IMR-90 (cell line): ENCODE data around the gene COPZ2. TPM values are rescaled to one million over a fixed set of nuclear protein-coding genes. Genes with fewer than 3 reads are reported as not detected.

ENCODE experiments used
- ATAC-seq: fragments of 200-7000 bp; cut with Tn5 transposase; 2 replicates; pipeline ENCODE4 v1.9.1; 2020; ENCODE audit warnings: low read depth, mild to moderate bottlenecking, moderate library complexity
- BruUV-seq: library from RNA; stranded (reverse); fragments of 400-500 nt; replicated peaks from 2 replicates; lab custom pipeline; 2021; lab: Mats Ljungman, UMichigan
- CTCF ChIA-PET: fragments of 300-600 bp; formaldehyde crosslinking; extraction: SDS; loops from one replicate; lab custom pipeline; 2021; ENCODE audit warnings: antibody characterized with exemption; lab: Yijun Ruan, JAX
- POLR2A ChIA-PET: fragments of 300-600 bp; sonication (Branson Sonifier 250); formaldehyde crosslinking; loops from one replicate; lab custom pipeline; 2022; ENCODE audit warnings: antibody characterized with exemption; ENCODE audit not compliant: unreplicated experiment; lab: Charles Lee
- DNase-seq: peaks from one replicate; pipeline ENCODE4 v3.0.0; 2013
- H2AFZ ChIP-seq: replicated peaks from 2 replicates; pipeline ENCODE3; 2013; ENCODE audit warnings: low read length, mild to moderate bottlenecking; ENCODE audit not compliant: poor library complexity
- H2AK5ac ChIP-seq: 2 replicates; pipeline ENCODE4 v1.6.1; 2013; ENCODE audit warnings: low read depth, low read length, inconsistent platforms
- H2AK9ac ChIP-seq: replicated peaks from 2 replicates; pipeline ENCODE3; 2013; ENCODE audit warnings: mild to moderate bottlenecking, low read depth, low read length, moderate library complexity; ENCODE audit not compliant: poor library complexity
- H2BK120ac ChIP-seq: 2 replicates; pipeline ENCODE4 v1.6.1; 2013; ENCODE audit warnings: low read depth, low read length, inconsistent platforms
- H2BK15ac ChIP-seq: 3 replicates; pipeline ENCODE4 v1.6.1; 2013; ENCODE audit warnings: low read depth, low read length, inconsistent platforms
- H2BK20ac ChIP-seq: 2 replicates; pipeline ENCODE4 v1.6.1; 2013; ENCODE audit warnings: low read depth, mild to moderate bottlenecking, inconsistent platforms, low read length, moderate library complexity
- H2BK5ac ChIP-seq: 2 replicates; pipeline ENCODE4 v1.6.1; 2013; ENCODE audit warnings: mild to moderate bottlenecking, low read depth, low read length, inconsistent platforms; ENCODE audit not compliant: poor library complexity, severe bottlenecking
- H3K14ac ChIP-seq: replicated peaks from 2 replicates; pipeline ENCODE4 v1.6.1; 2013; ENCODE audit warnings: low read depth, low read length, inconsistent platforms
- H3K18ac ChIP-seq: 2 replicates; pipeline ENCODE4 v1.6.1; 2013; ENCODE audit warnings: low read depth, low read length, control low read depth
- H3K23ac ChIP-seq: 2 replicates; pipeline ENCODE4 v1.6.1; 2013; ENCODE audit warnings: low read depth, low read length, inconsistent platforms
- H3K27ac ChIP-seq: 2 replicates; pipeline ENCODE4 v1.5.1; 2013; ENCODE audit warnings: mild to moderate bottlenecking, control low read depth, low read length; ENCODE audit not compliant: insufficient read depth
- H3K27me3 ChIP-seq: 2 replicates; pipeline ENCODE4 v1.6.1; 2013; ENCODE audit warnings: low read length; ENCODE audit not compliant: control insufficient read depth, insufficient read depth
- H3K36me3 ChIP-seq: 2 replicates; pipeline ENCODE4 v1.6.1; 2013; ENCODE audit warnings: low read length, mixed read lengths; ENCODE audit not compliant: control insufficient read depth, insufficient read depth
- H3K4ac ChIP-seq: 2 replicates; pipeline ENCODE4 v1.6.1; 2013; ENCODE audit warnings: low read depth, low read length, inconsistent platforms
- H3K4me1 ChIP-seq: 2 replicates; pipeline ENCODE4 v1.6.1; 2013; ENCODE audit warnings: low read length, mixed read lengths; ENCODE audit not compliant: control insufficient read depth, insufficient read depth
- H3K4me2 ChIP-seq: 2 replicates; pipeline ENCODE4 v1.6.1; 2013; ENCODE audit warnings: low read depth, mild to moderate bottlenecking, control low read depth, low read length, moderate library complexity
- H3K4me3 ChIP-seq: 2 replicates; pipeline ENCODE4 v1.5.1; 2013; ENCODE audit warnings: low read depth, mild to moderate bottlenecking, control low read depth, low read length, moderate library complexity; ENCODE audit not compliant: insufficient read depth
- H3K56ac ChIP-seq: 2 replicates; pipeline ENCODE4 v1.6.1; 2013; ENCODE audit warnings: low read length, inconsistent platforms; ENCODE audit not compliant: insufficient read depth; ENCODE audit errors: extremely low read depth
- H3K79me1 ChIP-seq, 2 experiments: 2 replicates each; pipeline ENCODE4 v1.6.1; 2013; ENCODE audit warnings: low read length in 2 of 2, inconsistent platforms in 1 of 2, low read depth in 1 of 2
- H3K9ac ChIP-seq: 2 replicates; pipeline ENCODE4 v1.6.1; 2013; ENCODE audit warnings: low read depth, low read length, control low read depth
- H3K9me1 ChIP-seq: 2 replicates; pipeline ENCODE4 v1.6.1; 2013; ENCODE audit warnings: low read length, inconsistent platforms; ENCODE audit not compliant: insufficient read depth
- H3K9me3 ChIP-seq: 2 replicates; pipeline ENCODE4 v1.6.1; 2013; ENCODE audit warnings: low read length; ENCODE audit not compliant: control insufficient read depth, insufficient read depth
- H4K20me1 ChIP-seq: 2 replicates; pipeline ENCODE4 v1.6.1; 2013; ENCODE audit warnings: low read length, inconsistent platforms; ENCODE audit not compliant: insufficient read depth
- H4K5ac ChIP-seq: 2 replicates; pipeline ENCODE4 v1.6.1; 2013; ENCODE audit warnings: mild to moderate bottlenecking, low read depth, low read length, control low read depth
- H4K8ac ChIP-seq, 2 experiments: 2 replicates each; pipeline ENCODE4 v1.6.1; 2013; ENCODE audit warnings: low read depth in 2 of 2, low read length in 2 of 2, control low read depth in 1 of 2, inconsistent platforms in 1 of 2
- H4K91ac ChIP-seq: 2 replicates; pipeline ENCODE4 v1.6.1; 2013; ENCODE audit warnings: low read depth, low read length, inconsistent platforms; ENCODE audit not compliant: insufficient read depth
- BHLHE40 ChIP-seq: fragments of 150-350 bp; IDR thresholded peaks from 2 replicates; pipeline ENCODE4 v1.6.1; 2016; ENCODE audit warnings: mild to moderate bottlenecking, low read depth, low read length
- CEBPB ChIP-seq: IDR thresholded peaks from 2 replicates; pipeline ENCODE4 v1.6.1; 2012; ENCODE audit warnings: low read depth, low read length, improper control_type of control experiment
- CHD1 ChIP-seq: IDR thresholded peaks from 2 replicates; pipeline ENCODE4 v1.6.1; 2012; ENCODE audit warnings: low read depth, low read length, improper control_type of control experiment
- FOS ChIP-seq: fragments of 150-350 bp; IDR thresholded peaks from 2 replicates; pipeline ENCODE4 v1.6.1; 2016; ENCODE audit warnings: low read depth, low read length
- MAFK ChIP-seq: IDR thresholded peaks from 2 replicates; pipeline ENCODE4 v1.6.1; 2012; ENCODE audit warnings: low read depth, low read length, improper control_type of control experiment
- MAZ ChIP-seq: IDR thresholded peaks from 2 replicates; pipeline ENCODE4 v1.6.1; 2012; ENCODE audit warnings: low read depth, mild to moderate bottlenecking, low read length, improper control_type of control experiment, moderate library complexity, borderline replicate concordance
- MXI1 ChIP-seq: IDR thresholded peaks from 2 replicates; pipeline ENCODE4 v1.6.1; 2012; ENCODE audit warnings: low read depth, mild to moderate bottlenecking, low read length, moderate library complexity, borderline replicate concordance
- NFE2L2 ChIP-seq: fragments of 150-350 bp; IDR thresholded peaks from 2 replicates; pipeline ENCODE4 v1.6.1; 2016; ENCODE audit warnings: low read depth, mild to moderate bottlenecking, low read length
- POLR2A ChIP-seq: IDR thresholded peaks from 2 replicates; pipeline ENCODE4 v1.6.1; 2012; ENCODE audit warnings: mild to moderate bottlenecking, low read depth, low read length
- RAD21 ChIP-seq: IDR thresholded peaks from 2 replicates; pipeline ENCODE4 v1.6.1; 2012; ENCODE audit warnings: low read length, improper control_type of control experiment
- RCOR1 ChIP-seq: IDR thresholded peaks from 2 replicates; pipeline ENCODE4 v1.6.1; 2012; ENCODE audit warnings: mild to moderate bottlenecking, low read length, improper control_type of control experiment; ENCODE audit not compliant: insufficient replicate concordance
- RFX5 ChIP-seq: IDR thresholded peaks from 2 replicates; pipeline ENCODE4 v1.8.0; 2012; ENCODE audit warnings: low read depth, mild to moderate bottlenecking, low read length, moderate library complexity
- USF2 ChIP-seq: fragments of 150-350 bp; IDR thresholded peaks from 2 replicates; pipeline ENCODE4 v1.6.1; 2017; ENCODE audit warnings: mild to moderate bottlenecking, antibody characterized with exemption, low read length, low read depth
- WGBS, 2 experiments: methylation state at CpG; one replicate each; pipeline versions ENCODE4 v1.1.5 to v1.1.7; 2013; ENCODE audit warnings: missing lambda C conversion rate in 2 of 2; ENCODE audit not compliant: insufficient read length in 1 of 2; ENCODE audit errors: extremely low coverage in 2 of 2; 5-methylcytosine and 5-hydroxymethylcytosine counted together
- dilution Hi-C: fragments of 300-500 bp; cut with HindIII; formaldehyde crosslinking; loops from one replicate; pipeline ENCODE4 v1.14.3; 2018; ENCODE audit warnings: low sequenced_read_pairs; ENCODE audit not compliant: unreplicated experiment
- in situ Hi-C: fragments of 300-500 bp; cut with MboI; formaldehyde crosslinking; loops from 3 replicates; pipeline ENCODE4 v1.14.3; 2019; ENCODE audit warnings: low sequenced_read_pairs, inconsistent platforms, mixed read lengths
- intact Hi-C: fragments of 100-400 bp; cut with micrococcal nuclease; formaldehyde crosslinking; loops from 2 replicates; pipeline ENCODE4 v1.10.0; 2022
- polyA plus RNA-seq, 3 experiments: library from polyadenylated mRNA; depleted of rRNA; stranded (reverse); fragments of >200 nt; gene quantifications; 2 replicates each; pipeline ENCODE4 v1.2.3, GENCODE V29; 2012; ENCODE audit warnings: low replicate concordance in 1 of 3
- total RNA-seq: library from RNA; depleted of rRNA; stranded (reverse); fragments of >200 nt; gene quantifications from 2 replicates; pipeline ENCODE4 v1.2.3, GENCODE V29; 2012
- TF ChIP-seq, protein P1 (sequence below): fragments of 150-350 bp; IDR thresholded peaks from 2 replicates; pipeline ENCODE4 v1.6.1; 2016; ENCODE audit warnings: low read depth, mild to moderate bottlenecking, low read length, moderate library complexity, borderline replicate concordance

The COPZ2 gene
- total and polyA plus RNA-seq, 2 of the 4 experiments (the other 2 are of a cell fraction), result 41.0 to 86.1 TPM

DNA sequence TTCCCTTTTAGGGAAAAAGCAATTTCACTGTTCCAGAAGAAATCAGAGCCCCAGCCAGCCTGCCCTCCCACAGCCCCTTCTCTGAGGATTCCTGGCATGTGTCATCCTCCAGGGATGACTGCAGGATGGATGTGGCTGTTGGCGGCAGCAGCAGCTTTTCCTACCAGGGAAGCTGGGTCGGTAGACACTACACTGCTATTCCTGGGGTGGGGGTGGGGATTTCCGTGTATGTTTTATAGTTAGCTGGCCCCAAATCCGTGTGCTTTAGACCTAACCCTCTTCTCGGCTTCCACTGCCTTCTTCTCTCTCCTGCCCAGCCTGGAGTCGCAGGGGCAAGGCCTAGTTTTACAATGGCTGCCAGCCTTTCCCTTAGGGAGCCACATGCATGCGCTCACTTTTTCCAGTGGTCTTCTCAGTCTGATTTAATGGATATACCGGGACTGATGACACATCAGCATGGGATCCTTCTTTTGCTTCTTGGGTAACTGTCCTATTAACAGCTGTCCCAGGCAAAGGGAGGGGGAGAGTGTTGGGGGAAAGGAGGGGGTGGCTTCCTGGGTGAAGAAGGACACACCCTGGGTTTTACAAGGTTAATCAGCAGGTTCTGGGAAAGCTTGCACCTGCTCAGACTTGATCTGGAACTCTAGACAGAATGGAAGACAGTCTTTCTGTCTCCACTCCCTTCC is 7.9 kb upstream of the COPZ2 start:
- H3K27ac ChIP-seq, result no peak overlapping the region
- H2BK5ac ChIP-seq, result no peak overlapping the region
- no peak overlapping the region for H2BK15ac ChIP-seq
- TF ChIP-seq RAD21 (no peak), POLR2A (no peak), FOS (no peak), CHD1 (no peak), RCOR1 (no peak), MAZ (no peak), BHLHE40 (no peak), CEBPB (no peak), NFE2L2 (no peak), RFX5 (no peak), USF2 (no peak), MXI1 (no peak), MAFK (no peak)
- TF ChIP-seq, protein P1, sequence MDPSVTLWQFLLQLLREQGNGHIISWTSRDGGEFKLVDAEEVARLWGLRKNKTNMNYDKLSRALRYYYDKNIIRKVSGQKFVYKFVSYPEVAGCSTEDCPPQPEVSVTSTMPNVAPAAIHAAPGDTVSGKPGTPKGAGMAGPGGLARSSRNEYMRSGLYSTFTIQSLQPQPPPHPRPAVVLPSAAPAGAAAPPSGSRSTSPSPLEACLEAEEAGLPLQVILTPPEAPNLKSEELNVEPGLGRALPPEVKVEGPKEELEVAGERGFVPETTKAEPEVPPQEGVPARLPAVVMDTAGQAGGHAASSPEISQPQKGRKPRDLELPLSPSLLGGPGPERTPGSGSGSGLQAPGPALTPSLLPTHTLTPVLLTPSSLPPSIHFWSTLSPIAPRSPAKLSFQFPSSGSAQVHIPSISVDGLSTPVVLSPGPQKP, result no peak
- no peak for ATAC-seq
- H4K5ac ChIP-seq, result no peak overlapping the region
- H3K23ac ChIP-seq, result no peak overlapping the region
- WGBS, 2 experiments, result 73% methylated on average over 3 of the region's 8 CpGs; no CpG with 5 or more reads in 1 of the 2 experiments
- H2AK9ac ChIP-seq, result no peak overlapping the region
- no peak overlapping the region for H4K91ac ChIP-seq
- peaks cover 7 to 42% of the 10 kb centered on the region in 2 experiments for H3K79me1 ChIP-seq
- H2AK5ac ChIP-seq, result no peak overlapping the region
- DNase-seq, result no peak
- POLR2A ChIA-PET, result interaction anchor here (0.6 kb wide), 1 partner anchor 208 kb away, joined by 3 read pairs; no protein-coding TSS in a partner anchor
- no peak overlapping the region for H3K4me3 ChIP-seq
- in situ Hi-C loops (no loop called here), intact Hi-C loops (loop anchor here (5.0 kb wide), 1 partner anchor 447 kb away; no protein-coding TSS in a partner anchor), dilution Hi-C loops (no loop called here)
- H3K27me3 ChIP-seq, result no peaks in the 10 kb centered on the region
- no peak overlapping the region for H3K18ac ChIP-seq
- no peaks in the 10 kb centered on the region for H3K36me3 ChIP-seq
- H2BK120ac ChIP-seq, result no peak overlapping the region
- peaks cover 3% of the 10 kb centered on the region for H4K20me1 ChIP-seq
- CTCF ChIA-PET, result no interaction called here
- H3K4me2 ChIP-seq, result no peak overlapping the region
- H2AFZ ChIP-seq, result no peak overlapping the region
- no peaks in the 10 kb centered on the region for H3K9me3 ChIP-seq
- 0 out of 2 replicates have a peak, but pooled peaks cover 3% of the 10 kb centered on the region for H3K9me1 ChIP-seq
- H3K4ac ChIP-seq, result no peak overlapping the region
- no TSS peak for BruUV-seq
- no peak overlapping the region for H3K56ac ChIP-seq
- no peak overlapping the region for H4K8ac ChIP-seq
- H2BK20ac ChIP-seq, result no peak overlapping the region
- H3K4me1 ChIP-seq, result peaks cover 2% of the 10 kb centered on the region; the same call in 1 of the 2 replicates
- no peak overlapping the region for H3K9ac ChIP-seq
- no peak overlapping the region for H3K14ac ChIP-seq
